GM21390 (cell line): ENCODE measurements around the gene CD37.
"Not testable (repeated sequence)": the region's sequence is repeated elsewhere in the genome, so short reads cannot be mapped to it uniquely, and the experiment has no call there.

Experiments
- ATAC-seq: cut with Tn5 transposase; IDR thresholded peaks from one replicate; pipeline ENCODE4 v1.9.1; 2021; ENCODE audit not compliant: unreplicated experiment

Gene CD37, protein sequence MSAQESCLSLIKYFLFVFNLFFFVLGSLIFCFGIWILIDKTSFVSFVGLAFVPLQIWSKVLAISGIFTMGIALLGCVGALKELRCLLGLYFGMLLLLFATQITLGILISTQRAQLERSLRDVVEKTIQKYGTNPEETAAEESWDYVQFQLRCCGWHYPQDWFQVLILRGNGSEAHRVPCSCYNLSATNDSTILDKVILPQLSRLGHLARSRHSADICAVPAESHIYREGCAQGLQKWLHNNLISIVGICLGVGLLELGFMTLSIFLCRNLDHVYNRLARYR

DNA sequence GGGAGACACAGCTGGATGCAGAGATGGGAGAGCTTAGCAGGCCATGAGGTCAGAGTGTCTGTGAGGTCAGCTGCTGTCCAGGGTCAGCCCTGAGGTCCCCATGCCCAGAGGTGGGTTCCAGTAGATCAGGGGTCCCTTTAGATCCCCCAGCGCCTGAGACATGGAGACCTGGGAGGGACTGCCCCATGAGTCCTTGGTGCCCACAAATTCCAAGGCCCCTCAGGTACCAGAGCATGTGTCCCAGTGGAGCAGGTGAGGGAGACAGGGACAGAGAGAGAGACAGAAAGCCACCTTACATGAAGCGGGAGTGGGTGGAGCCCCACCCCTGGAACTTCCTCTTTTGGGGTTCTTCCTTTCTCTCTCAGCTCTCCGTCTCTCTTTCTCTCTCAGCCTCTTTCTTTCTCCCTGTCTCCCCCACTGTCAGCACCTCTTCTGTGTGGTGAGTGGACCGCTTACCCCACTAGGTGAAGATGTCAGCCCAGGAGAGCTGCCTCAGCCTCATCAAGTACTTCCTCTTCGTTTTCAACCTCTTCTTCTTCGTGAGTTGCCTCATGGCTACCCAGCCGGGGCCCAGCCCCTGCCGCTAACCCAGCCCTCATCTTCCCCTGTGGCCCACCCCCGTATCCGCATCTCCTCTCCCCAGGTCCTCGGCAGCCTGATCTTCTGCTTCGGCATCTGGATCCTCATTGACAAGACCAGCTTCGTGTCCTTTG, at the start of gene CD37:
TSS of gene CD37 (plus strand) at position 336 of the 713 bp plus-strand sequence. CDS start at position 471, 135 bp downstream.
- no peak for ATAC-seq

DNA sequence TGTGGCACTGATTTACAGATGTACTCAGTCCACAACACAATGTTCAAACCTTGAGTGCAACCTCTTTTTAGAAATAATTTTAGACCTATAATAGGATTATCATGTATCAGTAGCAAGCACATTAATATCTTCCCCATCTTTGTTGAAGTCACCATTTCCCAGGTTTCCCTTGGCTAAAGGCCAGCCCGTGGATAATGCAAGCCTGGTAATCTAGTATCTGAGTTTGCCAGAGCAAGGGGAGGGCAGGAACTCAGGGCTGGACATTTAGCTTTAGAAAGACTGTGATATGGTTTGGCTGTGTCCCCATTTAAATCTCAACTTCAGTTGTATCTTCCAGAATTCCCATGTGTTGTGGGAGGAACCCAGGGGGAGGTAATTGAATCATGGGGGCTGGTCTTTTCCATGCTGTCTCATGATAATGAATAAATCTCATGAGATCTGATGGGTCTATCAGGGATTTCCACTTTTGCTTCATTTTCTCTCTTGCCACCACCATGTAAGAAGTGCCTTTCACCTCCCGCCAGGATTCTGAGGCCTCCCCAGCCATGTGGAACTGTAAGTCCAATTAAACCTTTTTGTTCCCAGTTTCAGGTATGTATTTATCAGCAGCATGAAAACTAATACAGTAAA, 48.0 kb upstream of the CD37 start:
- ATAC-seq = no peak

DNA sequence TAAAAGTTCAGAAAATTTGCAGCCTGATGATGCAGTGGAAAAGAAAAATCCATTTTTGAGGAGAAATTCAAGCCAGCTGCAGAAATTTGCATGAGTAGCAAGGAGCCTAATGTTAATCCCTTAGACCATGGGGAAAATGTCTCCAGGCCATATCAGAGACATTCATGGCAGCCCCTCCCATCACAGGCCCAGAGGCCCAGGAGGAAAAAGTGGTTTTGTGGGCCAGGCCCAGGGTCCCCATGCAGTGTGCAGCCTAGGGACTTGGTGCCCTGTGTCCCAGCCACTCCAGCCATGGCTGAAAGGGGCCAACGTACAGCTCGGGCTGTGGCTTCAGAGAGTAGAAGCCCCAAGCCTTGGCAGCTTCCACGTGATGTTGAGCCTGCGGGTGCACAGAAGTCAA, 47.0 kb upstream of the CD37 start:
- not testable (repeated sequence) for ATAC-seq

DNA sequence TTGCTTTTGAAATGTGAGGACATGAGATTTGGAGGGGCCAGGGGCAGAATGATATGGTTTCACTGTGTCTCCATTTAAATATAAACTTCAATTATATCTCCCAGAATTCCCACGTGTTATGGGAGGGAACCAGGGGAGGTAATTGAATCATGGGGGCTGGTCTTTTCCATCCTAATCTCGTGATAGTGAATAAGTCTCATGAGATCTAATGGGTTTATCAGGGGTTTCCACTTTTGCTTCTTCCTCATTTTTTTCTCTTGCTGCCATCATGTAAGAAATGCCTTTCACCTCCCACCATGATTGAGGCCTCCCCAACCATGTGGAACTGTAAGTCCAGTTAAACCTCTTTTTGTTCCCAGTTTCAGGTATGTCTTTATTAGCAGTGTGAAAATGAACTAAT, 45.9 kb upstream of the CD37 start:
- ATAC-seq = not testable (repeated sequence)

DNA sequence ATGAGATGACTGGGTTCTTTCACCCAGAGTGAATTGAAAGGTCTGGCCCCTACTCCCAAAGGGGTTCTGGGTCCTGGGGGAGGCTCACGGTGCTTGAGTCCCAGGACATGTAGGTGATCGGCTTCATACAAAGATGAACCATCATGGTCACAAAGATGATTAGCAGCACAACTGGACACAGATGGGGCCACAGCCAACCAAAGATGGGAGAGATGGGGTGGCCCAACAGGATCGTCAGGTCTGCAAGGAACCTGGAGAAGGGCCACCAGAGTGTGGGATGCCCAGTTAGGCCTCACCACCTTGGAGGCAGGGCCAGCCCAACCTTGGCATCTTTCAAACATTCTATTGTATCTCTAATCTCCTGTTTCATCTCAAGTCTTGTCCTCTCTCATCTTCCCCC, 44.7 kb upstream of the CD37 start:
- ATAC-seq = no peak

DNA sequence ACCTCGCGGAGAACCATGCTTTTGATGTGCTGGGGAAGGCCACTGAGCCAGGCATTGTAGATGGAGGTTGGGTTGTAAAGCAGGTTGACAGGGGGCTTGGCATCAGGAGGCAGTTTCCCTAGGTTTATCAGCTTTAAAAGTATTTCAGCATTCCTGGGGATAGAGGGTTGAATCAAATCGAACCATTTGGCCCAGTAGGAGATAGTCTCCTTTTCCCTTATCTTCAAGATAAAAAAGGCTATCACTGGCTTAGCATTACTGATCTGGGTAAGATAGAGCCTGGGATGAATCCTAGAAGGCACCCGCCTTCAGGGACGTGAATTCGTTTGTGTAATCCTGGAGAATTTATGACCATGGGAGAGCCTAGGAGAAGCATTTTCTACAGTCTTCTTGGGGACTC, 40.8 kb upstream of the CD37 start:
- ATAC-seq = no peak

DNA sequence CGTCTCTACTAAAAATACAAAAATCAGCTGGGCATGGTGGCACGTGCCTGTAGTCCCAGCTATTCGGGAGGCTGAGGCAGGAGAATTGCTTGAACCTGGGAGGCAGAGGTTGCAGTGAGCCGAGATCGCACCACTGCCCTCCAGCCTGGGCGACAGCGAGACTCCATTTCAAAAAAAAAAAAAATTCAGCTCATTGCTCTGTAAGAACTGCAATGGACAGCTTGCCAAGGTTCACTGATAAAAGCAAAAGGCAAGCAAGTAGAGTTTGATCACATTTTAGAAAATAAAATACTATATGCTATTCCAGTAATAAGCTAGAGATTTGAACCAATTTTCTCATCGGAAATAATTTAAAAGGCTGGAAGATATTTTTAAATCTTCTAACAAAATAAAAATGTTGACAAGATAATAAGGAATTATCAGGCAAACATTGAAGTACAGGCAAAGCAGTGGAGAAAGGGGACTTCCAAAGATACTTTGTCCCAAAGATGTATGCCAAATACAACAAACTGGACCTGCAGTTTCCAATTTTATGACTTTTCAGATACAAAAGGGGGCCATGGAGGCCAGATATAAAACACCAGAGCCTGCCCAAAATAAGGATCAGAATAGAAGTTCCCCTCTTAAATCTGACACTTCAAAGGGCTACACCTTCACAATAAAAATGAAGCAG, 39.9 kb upstream of the CD37 start:
- no peak for ATAC-seq

DNA sequence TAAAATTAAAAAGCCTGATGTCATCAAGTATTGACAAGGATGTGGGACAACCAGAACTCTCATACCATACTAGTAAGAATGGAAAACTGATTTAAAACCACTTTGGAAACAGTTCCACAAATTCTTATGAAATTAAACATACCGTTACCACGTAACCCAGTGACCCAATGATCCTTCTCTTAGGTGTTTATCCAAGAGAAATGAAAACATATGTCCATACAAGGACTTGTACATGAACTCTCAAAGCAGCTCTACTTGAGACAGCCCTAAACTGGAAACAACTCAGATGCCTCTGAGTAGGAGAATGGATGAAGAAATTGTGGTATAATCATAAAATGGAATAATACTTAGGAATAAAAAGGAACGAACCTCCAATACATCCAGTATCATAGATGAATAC, 37.8 kb upstream of the CD37 start:
- no peak for ATAC-seq

DNA sequence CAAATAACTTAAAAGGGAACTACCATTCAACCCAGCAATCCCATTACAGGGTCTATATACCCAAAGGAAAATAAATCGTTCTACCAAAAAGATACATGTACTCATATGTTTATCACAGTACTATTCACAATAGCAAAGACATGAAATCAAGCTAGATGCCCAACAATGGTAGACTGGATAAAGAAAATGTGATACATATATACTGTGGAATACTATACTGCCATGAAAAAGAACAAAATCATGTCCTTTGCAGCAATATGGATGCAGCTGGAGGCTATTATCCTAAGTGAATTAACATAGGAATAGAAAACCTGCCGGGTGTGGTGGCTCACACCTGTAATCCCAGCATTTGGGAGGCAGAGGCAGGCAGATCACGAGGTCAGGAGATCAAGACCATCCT, 36.6 kb upstream of the CD37 start:
- not testable (repeated sequence) for ATAC-seq

DNA sequence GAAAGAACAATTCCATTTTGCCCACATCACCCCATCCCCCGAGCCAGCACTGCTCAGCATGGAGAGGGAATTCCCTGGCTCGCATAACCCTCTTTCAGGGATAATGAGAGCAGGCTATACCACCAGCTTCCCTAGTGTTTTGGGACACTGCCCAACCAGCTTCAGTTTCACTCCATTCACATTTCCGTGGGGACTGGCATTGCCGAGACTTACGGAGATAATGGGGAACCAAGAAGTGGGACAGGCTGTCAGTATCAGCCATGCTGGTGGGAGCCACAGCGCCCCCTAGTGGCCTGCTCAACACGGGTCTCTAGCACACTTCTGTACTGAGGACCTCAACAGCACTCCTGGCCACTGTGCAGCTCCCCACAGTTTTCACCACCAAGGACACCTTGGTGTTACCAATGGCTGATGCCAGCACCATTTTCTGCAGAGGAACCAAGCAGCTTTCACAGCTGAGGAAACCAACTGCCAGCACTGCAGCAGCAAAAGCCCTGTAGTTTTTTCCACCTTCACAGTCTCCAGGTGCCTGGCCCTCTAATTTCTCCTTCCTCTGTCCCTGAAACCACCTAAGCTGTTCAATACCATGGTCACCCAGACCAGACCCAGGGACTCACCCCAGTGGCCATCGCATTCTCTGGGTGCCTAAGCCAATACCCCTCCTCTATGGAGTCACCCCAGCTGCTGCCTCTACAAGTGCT, 33.9 kb upstream of the CD37 start:
- no peak for ATAC-seq

DNA sequence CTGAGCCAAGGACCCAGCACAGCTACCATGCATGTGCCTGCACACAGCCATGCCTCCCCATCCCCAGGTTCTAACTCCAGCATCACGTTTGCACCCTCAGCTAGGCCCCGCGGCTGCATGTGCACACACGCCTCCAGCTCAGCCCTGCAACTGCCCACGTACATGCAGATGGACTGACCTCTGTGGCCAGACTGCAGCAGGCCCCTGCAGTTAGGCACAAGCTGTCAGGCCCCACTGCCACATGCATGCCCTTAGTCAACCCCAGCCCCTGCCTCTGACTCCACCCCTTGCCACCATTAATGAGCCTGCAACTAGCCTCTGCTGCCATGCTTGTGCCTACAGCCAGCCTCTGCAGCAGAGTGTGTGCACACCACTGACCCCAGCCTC, 33.3 kb upstream of the CD37 start:
- ATAC-seq = no peak

DNA sequence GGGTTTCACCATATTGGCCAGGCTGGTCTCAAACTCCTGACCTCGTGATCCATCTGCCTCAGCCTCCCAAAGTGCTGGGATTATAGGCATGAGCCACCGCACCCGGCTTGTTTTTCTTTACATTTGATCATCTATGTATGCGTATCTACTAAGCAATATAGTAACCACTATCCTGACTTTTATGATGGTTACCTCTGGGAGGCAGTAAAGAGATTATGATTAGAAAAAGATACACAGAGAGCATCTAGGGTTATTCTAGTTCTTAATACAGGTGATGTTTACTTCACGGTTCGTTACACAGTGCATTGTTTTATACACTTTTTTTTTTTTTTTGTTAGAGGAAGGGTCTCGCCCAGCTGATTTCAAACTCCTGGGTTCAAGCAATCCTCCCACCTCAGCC, 28.5 kb upstream of the CD37 start:
- ATAC-seq = not testable (repeated sequence)

DNA sequence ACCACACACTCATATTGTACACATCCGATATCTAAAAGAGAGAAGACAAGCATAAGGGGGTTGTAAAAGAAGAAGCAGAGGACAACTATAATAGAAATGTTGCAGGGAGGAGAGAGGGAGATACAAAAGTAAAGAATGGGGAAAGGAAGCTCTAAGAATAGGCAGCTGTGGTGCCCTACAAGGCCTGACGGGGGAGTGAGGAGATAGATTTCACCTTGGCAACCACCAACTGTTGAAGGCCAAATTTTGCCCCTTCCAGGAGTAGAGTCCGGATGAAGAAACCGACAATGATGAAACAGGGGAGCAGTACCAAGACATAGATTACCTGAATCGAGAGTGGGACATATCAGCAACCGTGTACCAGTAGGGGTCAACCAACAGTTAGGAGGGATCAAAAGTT, 26.1 kb upstream of the CD37 start:
- no peak for ATAC-seq

DNA sequence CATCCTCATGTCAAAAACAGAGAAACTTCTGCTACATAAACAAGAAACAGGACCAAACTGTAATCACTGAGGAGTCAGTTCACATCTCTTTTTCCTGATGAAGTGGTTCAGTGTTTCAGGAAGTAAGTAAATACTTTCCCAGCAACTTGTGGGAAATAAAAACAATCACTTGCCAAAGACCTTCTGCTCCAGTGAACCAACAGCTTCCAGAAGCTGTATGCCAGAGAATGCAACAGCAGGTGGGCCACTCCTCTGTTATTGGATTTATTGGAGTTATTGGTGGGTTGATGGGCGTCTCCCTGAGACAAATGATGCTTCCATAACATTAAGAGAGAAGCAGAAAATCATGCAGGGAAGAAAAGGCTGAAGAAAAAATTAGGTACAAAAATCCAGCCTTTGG, 20.1 kb upstream of the CD37 start:
- ATAC-seq = no peak

DNA sequence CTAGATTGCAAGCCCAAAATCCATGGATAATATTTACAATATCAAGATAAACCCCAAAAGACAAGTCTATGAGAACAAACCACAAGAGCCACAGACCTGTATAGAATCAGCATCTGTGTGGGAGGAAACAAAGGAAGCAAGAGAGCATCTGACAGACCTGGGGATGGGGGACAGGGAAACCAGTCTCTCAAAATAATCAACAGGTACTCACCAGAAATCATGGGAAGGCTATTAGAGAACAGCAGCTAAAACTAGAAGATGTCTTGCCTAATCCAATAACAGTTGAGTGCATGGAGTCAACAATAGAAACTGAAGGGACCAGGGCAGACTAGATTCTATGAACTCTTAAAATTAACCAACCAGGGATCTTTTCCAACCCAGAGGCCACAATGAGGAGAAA, 18.9 kb upstream of the CD37 start:
- ATAC-seq = no peak

DNA sequence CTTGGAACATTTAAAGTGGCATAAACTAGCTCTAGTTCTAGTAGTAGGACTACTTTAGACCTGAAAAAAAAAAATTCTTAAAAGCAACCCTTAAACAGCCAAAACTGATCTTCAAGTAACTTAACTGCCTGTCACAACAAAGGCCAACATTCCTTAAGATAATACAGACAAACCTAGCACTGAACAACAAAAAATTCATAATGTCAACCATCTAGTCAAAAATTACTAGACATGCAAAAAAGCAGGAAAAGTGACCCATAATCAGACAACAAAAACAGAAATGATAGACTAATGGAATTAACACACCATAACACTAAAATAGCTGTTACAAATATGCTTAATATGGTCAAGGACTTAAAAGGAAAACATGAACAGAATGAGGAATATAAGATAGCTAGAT, 16.9 kb upstream of the CD37 start:
- no peak for ATAC-seq

DNA sequence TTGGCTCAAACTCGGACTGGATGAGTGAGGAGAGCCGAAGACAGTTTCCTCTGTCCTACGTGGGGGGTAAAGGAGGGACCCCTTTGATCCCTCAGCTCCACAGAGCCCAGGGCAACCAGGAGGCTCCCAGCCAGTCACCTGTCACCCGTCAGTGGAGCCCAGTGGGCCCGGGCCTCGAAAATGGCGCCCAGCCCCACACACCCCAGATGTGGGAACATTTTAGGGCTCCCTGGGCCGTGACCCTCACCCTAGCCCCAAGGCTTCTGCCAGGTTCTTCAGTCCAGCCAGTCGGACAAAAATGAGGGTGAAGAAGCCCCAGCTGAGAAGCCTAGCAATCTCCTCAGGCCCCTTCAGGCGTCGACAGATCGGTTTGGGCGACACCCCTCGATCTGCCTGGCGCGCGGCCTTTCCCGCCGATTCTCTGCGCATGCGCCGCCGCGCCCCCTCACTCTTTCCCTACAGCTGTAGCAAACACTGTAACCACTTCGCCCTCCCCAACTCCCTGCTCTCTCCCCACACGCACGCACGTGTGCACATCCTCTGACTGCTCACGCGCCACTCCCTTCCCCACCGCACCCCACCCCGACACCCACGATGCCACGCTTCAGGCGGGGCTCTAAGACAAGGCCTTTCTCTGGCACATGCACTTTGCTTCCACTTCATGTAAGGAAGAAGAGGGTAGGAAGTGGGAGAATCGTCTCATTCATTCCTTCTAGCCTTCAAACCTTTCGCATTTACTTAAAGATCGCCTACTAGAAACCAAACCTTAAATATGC, 10.2 kb upstream of the CD37 start, which contains the start of gene SLC6A16:
TSS of gene SLC6A16 (minus strand) at position 391 of the 776 bp plus-strand sequence. CDS start 13,844 bp downstream, outside the sequence.
- no peak for ATAC-seq

DNA sequence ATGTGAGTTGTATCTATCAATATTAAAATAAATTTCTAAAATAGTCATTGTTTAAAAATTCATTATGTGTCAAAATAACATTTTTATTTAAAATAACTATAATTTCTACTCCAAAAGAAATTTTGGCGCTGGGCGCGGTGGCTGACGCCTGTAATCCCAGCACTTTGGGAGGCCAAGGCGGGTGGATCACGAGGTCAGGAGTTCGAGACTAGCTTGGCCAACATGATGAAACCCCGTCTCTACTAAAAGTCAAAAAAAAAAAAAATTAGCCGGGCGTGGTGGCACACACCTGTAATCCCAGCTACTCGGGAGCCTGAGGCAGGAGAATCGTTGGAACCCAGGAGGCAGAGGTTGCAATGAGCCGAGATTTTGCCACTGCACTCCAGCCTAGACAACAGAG, 9.4 kb upstream of the CD37 start:
- not testable (repeated sequence) for ATAC-seq

DNA sequence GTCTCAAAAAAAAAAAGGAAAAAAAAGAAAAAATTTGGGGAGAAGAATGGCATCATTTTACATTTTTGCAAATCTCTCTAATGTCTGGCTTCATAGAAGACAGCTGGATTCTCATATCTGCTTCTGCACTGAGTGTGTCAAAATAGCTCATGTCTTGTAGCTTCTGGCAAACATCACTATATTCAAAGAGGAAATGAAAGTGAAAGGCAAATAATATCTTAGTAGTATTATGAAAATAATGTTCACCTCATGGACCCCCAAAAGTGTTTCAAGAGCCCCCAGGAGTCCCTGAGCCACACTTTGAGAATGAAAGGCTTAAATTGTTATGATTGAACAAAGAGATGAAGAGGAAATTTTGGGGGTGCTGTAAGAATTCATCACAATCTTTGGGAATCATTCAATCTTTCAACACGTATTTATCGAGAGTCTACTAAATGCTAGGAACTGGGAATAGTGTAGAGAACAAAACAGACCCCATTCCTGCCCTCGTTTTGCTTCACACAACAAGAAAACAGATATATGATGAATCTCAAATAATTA, 9.0 kb upstream of the CD37 start:
- ATAC-seq = no peak
